Measurements from ENCODE around the gene CHMP3. TPM values are rescaled to one million over a fixed set of nuclear protein-coding genes. Genes with fewer than 3 reads are reported as not detected.

CHMP3 gene
- total RNA-seq, 1 experiment from 2014 or later: 22.7 TPM

GRCh38 chr2:86500325-86501083 lies 62.7 kb downstream of the CHMP3 start:
- CTCF ChIA-PET: no interaction called here
- DNase-seq (ENCODE audit: low spot score) (no peak), ATAC-seq (peak; percentile 30; the same call in 1 of the 2 replicates)

DNA sequence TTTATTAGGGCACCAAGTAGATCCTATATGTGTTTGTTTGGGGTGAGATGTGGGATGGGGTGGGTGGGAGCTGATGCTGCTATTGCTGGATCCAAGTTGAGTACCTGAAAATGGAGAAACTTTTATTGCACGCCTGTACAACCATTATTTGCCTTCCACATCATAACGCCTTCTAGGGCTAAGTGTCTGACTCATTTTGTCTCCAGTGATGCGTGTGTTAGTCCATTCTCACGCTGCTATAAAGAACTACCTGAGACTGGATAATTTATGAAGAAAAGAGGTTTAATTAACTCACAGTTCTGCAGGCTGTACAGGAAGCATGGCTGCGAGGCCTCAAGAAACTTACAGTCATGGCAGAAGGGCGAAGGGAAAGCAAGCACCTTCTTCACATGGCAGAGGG lies 63.9 kb downstream of the CHMP3 start:
- peaks cover 74% of the 10 kb centered on the region for H3K9me3 Mint-ChIP-seq
- no peaks in the 10 kb centered on the region; the same call in 1 of the 2 replicates for H3K27me3 Mint-ChIP-seq (ENCODE audit: low read depth)
- ATAC-seq (no peak), DNase-seq (ENCODE audit: low spot score) (no peak)
- peaks cover 96% of the 10 kb centered on the region for H3K36me3 Mint-ChIP-seq
- POLR2A ChIA-PET: no interaction called here
- H3K27ac Mint-ChIP-seq: no peak overlapping the region
- no peak overlapping the region for H3K4me3 Mint-ChIP-seq
- CTCF ChIA-PET: no interaction called here
- H3K4me1 Mint-ChIP-seq: peaks cover 6% of the 10 kb centered on the region; the same call in 1 of the 2 replicates
- TF ChIP-seq, protein P1, sequence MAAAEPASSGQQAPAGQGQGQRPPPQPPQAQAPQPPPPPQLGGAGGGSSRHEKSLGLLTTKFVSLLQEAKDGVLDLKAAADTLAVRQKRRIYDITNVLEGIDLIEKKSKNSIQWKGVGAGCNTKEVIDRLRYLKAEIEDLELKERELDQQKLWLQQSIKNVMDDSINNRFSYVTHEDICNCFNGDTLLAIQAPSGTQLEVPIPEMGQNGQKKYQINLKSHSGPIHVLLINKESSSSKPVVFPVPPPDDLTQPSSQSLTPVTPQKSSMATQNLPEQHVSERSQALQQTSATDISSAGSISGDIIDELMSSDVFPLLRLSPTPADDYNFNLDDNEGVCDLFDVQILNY (CRISPR knock-in tag; IDR thresholded peaks at IDR 0.05): no peak
- TF ChIP-seq TP53 (CRISPR knock-in tag; IDR thresholded peaks at IDR 0.05): no peak
- TF ChIP-seq ZNF219 (CRISPR knock-in tag; IDR thresholded peaks at IDR 0.05; ENCODE audit: borderline replicate concordance): no peak
- no peak for TF ChIP-seq ZMAT4 (CRISPR knock-in tag; IDR thresholded peaks at IDR 0.05)
- TF ChIP-seq MXD4 (CRISPR knock-in tag; IDR thresholded peaks at IDR 0.05; ENCODE audit: borderline replicate concordance): no peak
- no peak for TF ChIP-seq GRHL2 (CRISPR knock-in tag; IDR thresholded peaks at IDR 0.05; ENCODE audit: insufficient replicate concordance, severe bottlenecking)
- no peak for TF ChIP-seq ATF6 (CRISPR knock-in tag; IDR thresholded peaks at IDR 0.05)
- no peak for TF ChIP-seq ERG (CRISPR knock-in tag; IDR thresholded peaks at IDR 0.05)
- TF ChIP-seq, protein P2, sequence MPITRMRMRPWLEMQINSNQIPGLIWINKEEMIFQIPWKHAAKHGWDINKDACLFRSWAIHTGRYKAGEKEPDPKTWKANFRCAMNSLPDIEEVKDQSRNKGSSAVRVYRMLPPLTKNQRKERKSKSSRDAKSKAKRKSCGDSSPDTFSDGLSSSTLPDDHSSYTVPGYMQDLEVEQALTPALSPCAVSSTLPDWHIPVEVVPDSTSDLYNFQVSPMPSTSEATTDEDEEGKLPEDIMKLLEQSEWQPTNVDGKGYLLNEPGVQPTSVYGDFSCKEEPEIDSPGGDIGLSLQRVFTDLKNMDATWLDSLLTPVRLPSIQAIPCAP (CRISPR knock-in tag; IDR thresholded peaks at IDR 0.05): no peak
- TF ChIP-seq, protein P3, sequence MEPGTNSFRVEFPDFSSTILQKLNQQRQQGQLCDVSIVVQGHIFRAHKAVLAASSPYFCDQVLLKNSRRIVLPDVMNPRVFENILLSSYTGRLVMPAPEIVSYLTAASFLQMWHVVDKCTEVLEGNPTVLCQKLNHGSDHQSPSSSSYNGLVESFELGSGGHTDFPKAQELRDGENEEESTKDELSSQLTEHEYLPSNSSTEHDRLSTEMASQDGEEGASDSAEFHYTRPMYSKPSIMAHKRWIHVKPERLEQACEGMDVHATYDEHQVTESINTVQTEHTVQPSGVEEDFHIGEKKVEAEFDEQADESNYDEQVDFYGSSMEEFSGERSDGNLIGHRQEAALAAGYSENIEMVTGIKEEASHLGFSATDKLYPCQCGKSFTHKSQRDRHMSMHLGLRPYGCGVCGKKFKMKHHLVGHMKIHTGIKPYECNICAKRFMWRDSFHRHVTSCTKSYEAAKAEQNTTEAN (CRISPR knock-in tag; IDR thresholded peaks at IDR 0.05): no peak
- TF ChIP-seq, protein P4, sequence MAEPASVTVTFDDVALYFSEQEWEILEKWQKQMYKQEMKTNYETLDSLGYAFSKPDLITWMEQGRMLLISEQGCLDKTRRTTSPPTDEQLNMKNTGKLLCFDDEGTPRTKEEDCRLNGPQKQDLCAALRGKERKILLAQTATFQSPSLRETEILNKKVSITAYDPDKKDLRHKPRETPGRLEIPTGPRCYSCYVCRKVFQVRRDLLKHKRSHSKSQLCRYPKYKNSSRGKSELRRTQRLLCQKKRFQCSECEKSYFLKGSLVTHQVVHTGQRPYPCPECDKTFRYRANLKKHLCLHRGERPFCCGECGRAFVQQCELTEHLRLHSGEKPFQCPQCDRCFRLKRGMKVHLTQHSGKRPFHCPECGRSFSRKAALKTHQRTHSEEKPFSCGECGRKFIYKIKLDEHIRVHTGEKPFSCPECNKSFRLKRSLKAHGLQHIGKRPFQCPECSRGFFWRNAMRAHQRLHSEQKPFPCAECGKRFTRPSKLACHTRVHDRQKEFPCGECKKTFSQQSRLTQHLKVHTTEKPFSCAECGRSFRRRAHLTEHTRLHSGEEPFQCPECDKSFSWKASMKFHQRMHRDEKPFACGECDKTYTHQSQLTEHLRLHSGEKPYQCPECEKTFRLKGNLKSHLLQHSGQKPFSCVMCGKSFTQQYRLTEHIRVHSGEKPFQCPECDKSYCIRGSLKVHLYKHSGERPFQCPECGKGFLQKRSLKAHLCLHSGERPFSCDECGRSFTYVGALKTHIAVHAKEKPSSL (CRISPR knock-in tag; conservative IDR thresholded peaks at IDR 0.05): no peak

More at GRCh38 chr2:86500325-86501083, 62.7 kb downstream of the CHMP3 start:
- TF ChIP-seq, protein P5, sequence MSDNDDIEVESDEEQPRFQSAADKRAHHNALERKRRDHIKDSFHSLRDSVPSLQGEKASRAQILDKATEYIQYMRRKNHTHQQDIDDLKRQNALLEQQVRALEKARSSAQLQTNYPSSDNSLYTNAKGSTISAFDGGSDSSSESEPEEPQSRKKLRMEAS (CRISPR knock-in tag; IDR thresholded peaks at IDR 0.05): no peak
- TF ChIP-seq ZNF138 (CRISPR knock-in tag; conservative IDR thresholded peaks at IDR 0.05) (no peak), GTF2I (CRISPR knock-in tag; conservative IDR thresholded peaks at IDR 0.05) (no peak), SMAD4 (CRISPR knock-in tag; IDR thresholded peaks at IDR 0.05) (no peak), ZNF121 (CRISPR knock-in tag; IDR thresholded peaks at IDR 0.05) (no peak), ZNF416 (CRISPR knock-in tag; IDR thresholded peaks at IDR 0.05) (no peak), ESRRA (CRISPR knock-in tag; IDR thresholded peaks at IDR 0.05; ENCODE audit: borderline replicate concordance) (no peak), NR1H2 (CRISPR knock-in tag; IDR thresholded peaks at IDR 0.05) (no peak), ZNF219 (CRISPR knock-in tag; IDR thresholded peaks at IDR 0.05; ENCODE audit: borderline replicate concordance) (no peak), FOXP1 (CRISPR knock-in tag; IDR thresholded peaks at IDR 0.05; ENCODE audit: borderline replicate concordance) (no peak), NR3C1 (CRISPR knock-in tag; conservative IDR thresholded peaks at IDR 0.05; ENCODE audit: low read depth) (no peak), OVOL2 (CRISPR knock-in tag; IDR thresholded peaks at IDR 0.05; ENCODE audit: borderline replicate concordance) (no peak), CBFB (CRISPR knock-in tag; IDR thresholded peaks at IDR 0.05; ENCODE audit: low read depth) (no peak), NFYB (CRISPR knock-in tag; conservative IDR thresholded peaks at IDR 0.05; ENCODE audit: low read depth) (no peak)
- TF ChIP-seq, protein P6, sequence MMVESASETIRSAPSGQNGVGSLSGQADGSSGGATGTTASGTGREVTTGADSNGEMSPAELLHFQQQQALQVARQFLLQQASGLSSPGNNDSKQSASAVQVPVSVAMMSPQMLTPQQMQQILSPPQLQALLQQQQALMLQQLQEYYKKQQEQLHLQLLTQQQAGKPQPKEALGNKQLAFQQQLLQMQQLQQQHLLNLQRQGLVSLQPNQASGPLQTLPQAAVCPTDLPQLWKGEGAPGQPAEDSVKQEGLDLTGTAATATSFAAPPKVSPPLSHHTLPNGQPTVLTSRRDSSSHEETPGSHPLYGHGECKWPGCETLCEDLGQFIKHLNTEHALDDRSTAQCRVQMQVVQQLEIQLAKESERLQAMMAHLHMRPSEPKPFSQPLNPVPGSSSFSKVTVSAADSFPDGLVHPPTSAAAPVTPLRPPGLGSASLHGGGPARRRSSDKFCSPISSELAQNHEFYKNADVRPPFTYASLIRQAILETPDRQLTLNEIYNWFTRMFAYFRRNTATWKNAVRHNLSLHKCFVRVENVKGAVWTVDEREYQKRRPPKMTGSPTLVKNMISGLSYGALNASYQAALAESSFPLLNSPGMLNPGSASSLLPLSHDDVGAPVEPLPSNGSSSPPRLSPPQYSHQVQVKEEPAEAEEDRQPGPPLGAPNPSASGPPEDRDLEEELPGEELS (CRISPR knock-in tag; IDR thresholded peaks at IDR 0.05): no peak
- TF ChIP-seq, protein P3 (CRISPR knock-in tag; IDR thresholded peaks at IDR 0.05): no peak
- Mint-ChIP-seq H3K4me1 (peaks cover 6% of the 10 kb centered on the region; the same call in 1 of the 2 replicates), H3K4me3 (no peak overlapping the region), H3K27me3 (ENCODE audit: low read depth) (no peaks in the 10 kb centered on the region; the same call in 1 of the 2 replicates), H3K9me3 (peaks cover 65% of the 10 kb centered on the region), H3K27ac (no peak overlapping the region), H3K36me3 (peaks cover 90% of the 10 kb centered on the region)
- POLR2A ChIA-PET: no interaction called here
